Liver (tissue), 9 donors: ENCODE results near the gene TCF12. TPM values are rescaled to one million over a fixed set of nuclear protein-coding genes. Genes with fewer than 3 reads are reported as not detected.

Source experiments
- DNase-seq: peaks from one replicate; pipeline ENCODE4 v3.0.0-alpha.2; 2017; ENCODE audit warnings: low spot score
- H3K27ac ChIP-seq, 2 donors: one replicate each; pipeline ENCODE4 v1.7.0; 2013; ENCODE audit warnings: inconsistent platforms in 2 of 2, low read length in 2 of 2, control low read depth in 1 of 2, low read depth in 1 of 2, mild to moderate bottlenecking in 1 of 2
- H3K27me3 ChIP-seq, 4 donors: one replicate each; pipeline versions ENCODE4 v1.6.1 to v1.7.0; 2013; ENCODE audit warnings: low read length in 3 of 4, inconsistent platforms in 1 of 4, mild to moderate bottlenecking in 1 of 4, moderate library complexity in 1 of 4; ENCODE audit not compliant: control insufficient read depth in 4 of 4, insufficient read depth in 4 of 4
- H3K36me3 ChIP-seq, 4 donors: one replicate each; pipeline versions ENCODE4 v1.6.1 to v1.7.0; 2013; ENCODE audit warnings: low read length in 3 of 4, mild to moderate bottlenecking in 3 of 4, low read depth in 1 of 4, moderate library complexity in 1 of 4; ENCODE audit not compliant: control insufficient read depth in 4 of 4, insufficient read depth in 3 of 4
- H3K4me1 ChIP-seq, 4 donors: one replicate each; pipeline versions ENCODE4 v1.6.1 to v1.7.0; 2013; ENCODE audit warnings: low read length in 3 of 4, mild to moderate bottlenecking in 3 of 4, moderate library complexity in 1 of 4; ENCODE audit not compliant: control insufficient read depth in 4 of 4, insufficient read depth in 4 of 4
- H3K4me3 ChIP-seq, 3 donors: one replicate each; pipeline versions ENCODE4 v1.6.1 to v1.7.0; 2013; ENCODE audit warnings: low read length in 3 of 3, control low read depth in 1 of 3, low read depth in 1 of 3, mild to moderate bottlenecking in 1 of 3
- H3K9ac ChIP-seq, 2 donors: one replicate each; pipeline ENCODE4 v1.7.0; 2013; ENCODE audit warnings: low read length in 2 of 2, mild to moderate bottlenecking in 2 of 2, moderate library complexity in 2 of 2, control low read depth in 1 of 2, low read depth in 1 of 2
- H3K9me3 ChIP-seq, 4 donors: one replicate each; pipeline versions ENCODE4 v1.6.1 to v1.7.0; 2013; ENCODE audit warnings: low read length in 3 of 4; ENCODE audit not compliant: control insufficient read depth in 4 of 4
- CTCF ChIP-seq: fragments of 150-350 bp; IDR thresholded peaks from 2 replicates; pipeline ENCODE4 v1.5.1; 2017; ENCODE audit warnings: improper control_type of control experiment, low read depth, low read length; ENCODE audit not compliant: missing input control
- EGR1 ChIP-seq, 2 donors: IDR thresholded peaks; 2 replicates each; pipeline ENCODE4 v1.6.1; 2016 to 2018; ENCODE audit warnings: antibody characterized with exemption in 2 of 2, low read depth in 2 of 2
- FOXA1 ChIP-seq: IDR thresholded peaks from 2 replicates; pipeline ENCODE4 v1.6.1; 2016; ENCODE audit warnings: antibody characterized with exemption
- FOXA2 ChIP-seq: IDR thresholded peaks from 2 replicates; pipeline ENCODE4 v1.6.1; 2016; ENCODE audit warnings: antibody characterized with exemption
- GABPA ChIP-seq, 2 donors: IDR thresholded peaks in 1 of 2; conservative IDR thresholded peaks in 1 of 2; 2 replicates each; pipeline ENCODE4 v1.6.1; 2016; ENCODE audit warnings: antibody characterized with exemption in 2 of 2, mild to moderate bottlenecking in 1 of 2, moderate library complexity in 1 of 2
- HNF4A ChIP-seq, 2 donors: conservative IDR thresholded peaks; 2 replicates each; pipeline ENCODE4 v1.6.1; 2016; ENCODE audit warnings: antibody characterized with exemption in 2 of 2, mild to moderate bottlenecking in 2 of 2
- HNF4G ChIP-seq: IDR thresholded peaks from 2 replicates; pipeline ENCODE4 v1.6.1; 2016; ENCODE audit warnings: antibody characterized with exemption
- JUND ChIP-seq, 2 donors: IDR thresholded peaks; 2 replicates each; pipeline ENCODE4 v1.6.1; 2016; ENCODE audit warnings: antibody characterized with exemption in 2 of 2
- MAX ChIP-seq: IDR thresholded peaks from 2 replicates; pipeline ENCODE4 v1.6.1; 2016; ENCODE audit warnings: antibody characterized with exemption
- NR2F2 ChIP-seq: IDR thresholded peaks from 2 replicates; pipeline ENCODE4 v1.6.1; 2016; ENCODE audit warnings: antibody characterized with exemption
- RAD21 ChIP-seq, 2 donors: IDR thresholded peaks; 2 replicates each; pipeline ENCODE4 v1.6.1; 2016; ENCODE audit warnings: antibody characterized with exemption in 2 of 2, mild to moderate bottlenecking in 2 of 2
- REST ChIP-seq: IDR thresholded peaks from 2 replicates; pipeline ENCODE4 v1.6.1; 2016; ENCODE audit warnings: antibody characterized with exemption, mild to moderate bottlenecking
- RXRA ChIP-seq, 2 donors: IDR thresholded peaks; 2 replicates each; pipeline ENCODE4 v1.6.1; 2017 to 2018; ENCODE audit warnings: antibody characterized with exemption in 2 of 2, mild to moderate bottlenecking in 1 of 2
- SP1 ChIP-seq: IDR thresholded peaks from 2 replicates; pipeline ENCODE4 v1.6.1; 2018; ENCODE audit warnings: antibody characterized with exemption, mild to moderate bottlenecking
- WGBS: extraction: QIAGEN DNeasy Blood & Tissue Kit; methylation state at CpG from one replicate; pipeline ENCODE4 v1.1.7; 2013; 5-methylcytosine and 5-hydroxymethylcytosine counted together
- polyA plus RNA-seq, 2 donors: library from polyadenylated mRNA; stranded (reverse) in 1 of 2; unstranded in 1 of 2; fragments of 200-250 nt in 1 of 2; fragments of >200 nt in 1 of 2; fragmentation: Nextera tagmentation in 1 of 2; extraction: Ambion mirVana in 1 of 2; gene quantifications; one replicate each; pipeline versions ENCODE4 v1.2.1 to v1.2.3, GENCODE V29; 2013 to 2015
- total RNA-seq, 2 donors: library from RNA; depleted of rRNA; stranded (reverse); fragments of >200 nt; gene quantifications; one replicate each; pipeline ENCODE4 v1.2.3, GENCODE V29; 2014
- donor health status: healthy.
- donor health status: healthy.
- donor health status: healthy.
- donor health status: healthy.
- donor health status: healthy.

Gene TCF12
- total and polyA plus RNA-seq, 4 donors, result 8.7 to 38.3 (median 22.3) TPM

GRCh38 chr15:57215326-57215725, 296.9 kb downstream of the TCF12 start:
- no peak overlapping the region for H3K4me3 ChIP-seq
- 37% methylated on average over 3 of the region's 3 CpGs for WGBS
- no peak overlapping the region for H3K27ac ChIP-seq
- H3K4me1 ChIP-seq, result peaks cover 2 to 20% (median 8%) of the 10 kb centered on the region in 4 donors
- H3K9ac ChIP-seq, result no peak overlapping the region
- H3K27me3 ChIP-seq, result no peaks in the 10 kb centered on the region
- H3K9me3 ChIP-seq, result no peaks in the 10 kb centered on the region
- no peak for DNase-seq
- no peaks in the 10 kb centered on the region for H3K36me3 ChIP-seq
- TF ChIP-seq CTCF (no peak), EGR1 (IDR thresholded peaks at IDR 0.05; ENCODE audit: low read depth in 2 of 2) (no peak), FOXA2 (no peak), FOXA1 (no peak), JUND (IDR thresholded peaks at IDR 0.05) (no peak), SP1 (no peak), HNF4G (no peak), MAX (no peak)

GRCh38 chr15:57215881-57216280, 297.4 kb downstream of the TCF12 start:
- Histone ChIP-seq H3K36me3 (no peaks in the 10 kb centered on the region), H3K27me3 (no peaks in the 10 kb centered on the region), H3K4me1 (peaks cover 2 to 17% (median 8%) of the 10 kb centered on the region in 4 donors), H3K9me3 (no peaks in the 10 kb centered on the region), H3K4me3 (no peak overlapping the region), H3K9ac (no peak overlapping the region), H3K27ac (no peak overlapping the region)
- WGBS, result 87% methylated on average over 3 of the region's 3 CpGs
- TF ChIP-seq REST (no peak), GABPA (IDR thresholded peaks at IDR 0.05 in 1 of 2, conservative IDR thresholded peaks at IDR 0.05 in 1 of 2) (no peak), RXRA (IDR thresholded peaks at IDR 0.05) (no peak), MAX (no peak), SP1 (no peak), HNF4G (no peak), NR2F2 (no peak), FOXA2 (no peak), RAD21 (IDR thresholded peaks at IDR 0.05) (no peak), HNF4A (conservative IDR thresholded peaks at IDR 0.05) (no peak), EGR1 (IDR thresholded peaks at IDR 0.05; ENCODE audit: low read depth in 2 of 2) (no peak), CTCF (no peak), FOXA1 (no peak), JUND (IDR thresholded peaks at IDR 0.05) (no peak)
- DNase-seq, result no peak
